HCT116 (cell line): ENCODE results near the gene FHIT. TPM values are rescaled to one million over a fixed set of nuclear protein-coding genes. Genes with fewer than 3 reads are reported as not detected.

Experiments
- ATAC-seq: fragments of 200-7000 bp; cut with Tn5 transposase; 2 replicates; pipeline ENCODE4 v1.9.1; 2020; ENCODE audit warnings: mild to moderate bottlenecking, moderate library complexity
- BruUV-seq: library from RNA; stranded (reverse); fragments of 400-500 nt; replicated peaks from 2 replicates; lab custom pipeline; 2021; lab: Mats Ljungman, UMichigan
- CTCF ChIA-PET: fragments of 300-600 bp; sonication (Branson Sonifier 250); formaldehyde crosslinking; loops from one replicate; lab custom pipeline; 2021; ENCODE audit warnings: antibody characterized with exemption; lab: Charles Lee
- POLR2A ChIA-PET: fragments of 300-600, 350-600 bp; sonication (Branson Sonifier 250); formaldehyde crosslinking; loops from one replicate; lab custom pipeline; 2021; ENCODE audit warnings: antibody characterized with exemption; lab: Charles Lee
- RAD21 ChIA-PET, 2 experiments: fragments of 300-600 bp; sonication (Branson Sonifier 250); formaldehyde crosslinking; loops; one replicate each; lab custom pipeline; 2023; ENCODE audit warnings: low total read pairs in 2 of 2; ENCODE audit not compliant: uncharacterized antibody in 2 of 2, unreplicated experiment in 2 of 2, low non-redundant PET in 1 of 2; lab: Charles Lee
- DNase-seq: peaks from one replicate; pipeline ENCODE4 v3.0.0-alpha.2; 2010; ENCODE audit warnings: low read depth, low spot score
- H2AFZ ChIP-seq: fragments of 200-600 bp; shearing (Covaris generic), sonication (generic); 2 replicates; pipeline ENCODE4 v1.6.1; 2017; ENCODE audit warnings: low read depth, mixed run types, mixed read lengths, antibody characterized with exemption, low read length; ENCODE audit not compliant: poor library complexity, severe bottlenecking
- H3K27ac ChIP-seq: 2 replicates; pipeline ENCODE4 v1.5.1; 2012; ENCODE audit warnings: low read depth, low read length
- H3K27me3 ChIP-seq: fragments of 200-600 bp; sonication (generic); 2 replicates; pipeline ENCODE4 v1.6.1; 2016; ENCODE audit warnings: mixed run types, low read length, mixed read lengths; ENCODE audit not compliant: insufficient read depth
- H3K36me3 ChIP-seq, 2 experiments: fragments of 200-500 bp in 1 of 2; fragments of 200-600 bp in 1 of 2; sonication (Bioruptor generic) in 1 of 2; sonication (generic) in 1 of 2; 2 replicates each; pipeline versions ENCODE4 v1.5.1 to v1.6.1; 2014 to 2016; ENCODE audit warnings: low read length in 2 of 2, inconsistent platforms in 1 of 2, mixed read lengths in 1 of 2, mixed run types in 1 of 2; ENCODE audit not compliant: insufficient read depth in 2 of 2, control insufficient read depth in 1 of 2
- H3K4me1 ChIP-seq, 2 experiments: fragments of 200-600 bp in 1 of 2; sonication (generic) in 1 of 2; 2 replicates each; pipeline versions ENCODE4 v1.5.1 to v1.6.1; 2012 to 2017; ENCODE audit warnings: low read length in 2 of 2, inconsistent platforms in 1 of 2, mild to moderate bottlenecking in 1 of 2, mixed read lengths in 1 of 2, mixed run types in 1 of 2, moderate library complexity in 1 of 2; ENCODE audit not compliant: insufficient read depth in 2 of 2, control insufficient read depth in 1 of 2
- H3K4me2 ChIP-seq: fragments of 200-600 bp; sonication (generic); 2 replicates; pipeline ENCODE4 v1.6.1; 2017; ENCODE audit warnings: mixed run types, low read length, mixed read lengths
- H3K4me3 ChIP-seq, 2 experiments: fragments of 200-600 bp in 1 of 2; sonication (generic) in 1 of 2; replicated peaks in 1 of 2; 2 replicates each; pipeline ENCODE4 v1.5.1; 2011 to 2016; ENCODE audit warnings: low read length in 2 of 2, control low read depth in 1 of 2, low read depth in 1 of 2, mild to moderate bottlenecking in 1 of 2, mixed read lengths in 1 of 2, mixed run types in 1 of 2
- H3K79me2 ChIP-seq: fragments of 200-600 bp; sonication (generic); 2 replicates; pipeline ENCODE4 v1.6.1; 2017; ENCODE audit warnings: mild to moderate bottlenecking, mixed run types, low read length, moderate library complexity, mixed read lengths; ENCODE audit not compliant: insufficient read depth
- H3K9ac ChIP-seq: fragments of 200-600 bp; sonication (generic); 2 replicates; pipeline ENCODE4 v1.6.1; 2016; ENCODE audit warnings: low read length, mixed read lengths
- H3K9me2 ChIP-seq: fragments of 200-600 bp; sonication (generic), shearing (Covaris generic); 2 replicates; pipeline ENCODE4 v1.6.1; 2017; ENCODE audit warnings: mixed run types, mild to moderate bottlenecking, moderate library complexity; ENCODE audit not compliant: insufficient read depth
- H3K9me3 ChIP-seq, 2 experiments: fragments of 200-500 bp in 1 of 2; fragments of 200-600 bp in 1 of 2; sonication (Bioruptor generic) in 1 of 2; sonication (generic) in 1 of 2; 2 replicates each; pipeline ENCODE4 v1.6.1; 2014 to 2017; ENCODE audit warnings: low read length in 2 of 2, mixed read lengths in 2 of 2, inconsistent platforms in 1 of 2, low read depth in 1 of 2, mild to moderate bottlenecking in 1 of 2, mixed run types in 1 of 2, moderate library complexity in 1 of 2; ENCODE audit not compliant: control insufficient read depth in 1 of 2, insufficient read depth in 1 of 2
- H4K20me1 ChIP-seq: fragments of 200-600 bp; sonication (generic), shearing (Covaris generic); 2 replicates; pipeline ENCODE4 v1.6.1; 2017; ENCODE audit warnings: mixed run types, mild to moderate bottlenecking, moderate library complexity; ENCODE audit not compliant: insufficient read depth
- CBX3 ChIP-seq: IDR thresholded peaks from 2 replicates; pipeline ENCODE4 v1.6.1; 2012; ENCODE audit warnings: low read depth
- CEBPB ChIP-seq: IDR thresholded peaks from 2 replicates; pipeline ENCODE4 v1.6.1; 2012; ENCODE audit warnings: low read depth
- ELF1 ChIP-seq: IDR thresholded peaks from 2 replicates; pipeline ENCODE4 v1.6.1; 2012; ENCODE audit warnings: low read depth, borderline replicate concordance
- EZH2 ChIP-seq: fragments of 200-600 bp; sonication (generic); IDR thresholded peaks from 2 replicates; pipeline ENCODE4 v1.6.1; 2017; ENCODE audit warnings: antibody characterized with exemption, mixed run types
- FOSL1 ChIP-seq: IDR thresholded peaks from 2 replicates; pipeline ENCODE4 v1.6.1; 2012; ENCODE audit warnings: low read depth
- JUND ChIP-seq: IDR thresholded peaks from 2 replicates; pipeline ENCODE4 v1.6.1; 2012
- POLR2AphosphoS5 ChIP-seq: IDR thresholded peaks from 2 replicates; pipeline ENCODE4 v1.6.1; 2011; ENCODE audit warnings: mild to moderate bottlenecking, low read depth, low read length, moderate library complexity
- RAD21 ChIP-seq: IDR thresholded peaks from 2 replicates; pipeline ENCODE4 v1.6.1; 2012; ENCODE audit warnings: low read depth, mild to moderate bottlenecking
- SP1 ChIP-seq: IDR thresholded peaks from 2 replicates; pipeline ENCODE4 v1.6.1; 2012; ENCODE audit warnings: low read depth
- SRF ChIP-seq: IDR thresholded peaks from 2 replicates; pipeline ENCODE4 v1.6.1; 2012; ENCODE audit warnings: low read depth
- YY1 ChIP-seq: IDR thresholded peaks from 2 replicates; pipeline ENCODE4 v1.6.1; 2011; ENCODE audit warnings: low read length, low read depth, moderate library complexity, mild to moderate bottlenecking; ENCODE audit not compliant: insufficient replicate concordance; ENCODE audit errors: extremely low read depth
- ZFX ChIP-seq: fragments of 450-650 bp; IDR thresholded peaks from 2 replicates; pipeline ENCODE4 v1.6.1; 2017
- ZNF274 ChIP-seq: fragments of 200-500 bp; sonication (Bioruptor generic); IDR thresholded peaks from 2 replicates; pipeline ENCODE4 v1.6.1; 2014; ENCODE audit warnings: mild to moderate bottlenecking, low read depth, low read length, inconsistent platforms
- intact Hi-C: fragments of 100-400 bp; cut with micrococcal nuclease; formaldehyde crosslinking; loops from 2 replicates; pipeline ENCODE4 v1.10.0; 2022
- total RNA-seq: library from RNA; stranded (reverse); gene quantifications from one replicate; pipeline ENCODE4 v1.2.1, GENCODE V29; 2021; ENCODE audit not compliant: unreplicated experiment
- TF ChIP-seq, protein P1 (sequence below): IDR thresholded peaks from 2 replicates; pipeline ENCODE4 v1.6.1; 2012
- TF ChIP-seq, protein P2 (sequence below), 3 experiments: fragments of 200-600 bp in 1 of 3; sonication (generic) in 1 of 3; IDR thresholded peaks in 2 of 3; conservative IDR thresholded peaks in 1 of 3; 2 replicates each; pipeline ENCODE4 v1.5.1; 2012 to 2017; ENCODE audit warnings: low read depth in 2 of 3, low read length in 2 of 3, antibody characterized with exemption in 1 of 3, borderline replicate concordance in 1 of 3, control low read depth in 1 of 3, mild to moderate bottlenecking in 1 of 3, mixed read lengths in 1 of 3, mixed run types in 1 of 3, moderate library complexity in 1 of 3; ENCODE audit not compliant: insufficient read depth in 1 of 3
- TF ChIP-seq, protein P3 (sequence below): IDR thresholded peaks from 2 replicates; pipeline ENCODE4 v1.6.1; 2011; ENCODE audit warnings: mild to moderate bottlenecking, low read length, moderate library complexity; ENCODE audit not compliant: insufficient replicate concordance; ENCODE audit errors: extremely low read depth
- TF ChIP-seq, protein P4 (sequence below): IDR thresholded peaks from 2 replicates; pipeline ENCODE4 v1.6.1; 2012

The FHIT gene
- total RNA-seq, 1 experiment from 2014 or later: 20.1 TPM

DNA sequence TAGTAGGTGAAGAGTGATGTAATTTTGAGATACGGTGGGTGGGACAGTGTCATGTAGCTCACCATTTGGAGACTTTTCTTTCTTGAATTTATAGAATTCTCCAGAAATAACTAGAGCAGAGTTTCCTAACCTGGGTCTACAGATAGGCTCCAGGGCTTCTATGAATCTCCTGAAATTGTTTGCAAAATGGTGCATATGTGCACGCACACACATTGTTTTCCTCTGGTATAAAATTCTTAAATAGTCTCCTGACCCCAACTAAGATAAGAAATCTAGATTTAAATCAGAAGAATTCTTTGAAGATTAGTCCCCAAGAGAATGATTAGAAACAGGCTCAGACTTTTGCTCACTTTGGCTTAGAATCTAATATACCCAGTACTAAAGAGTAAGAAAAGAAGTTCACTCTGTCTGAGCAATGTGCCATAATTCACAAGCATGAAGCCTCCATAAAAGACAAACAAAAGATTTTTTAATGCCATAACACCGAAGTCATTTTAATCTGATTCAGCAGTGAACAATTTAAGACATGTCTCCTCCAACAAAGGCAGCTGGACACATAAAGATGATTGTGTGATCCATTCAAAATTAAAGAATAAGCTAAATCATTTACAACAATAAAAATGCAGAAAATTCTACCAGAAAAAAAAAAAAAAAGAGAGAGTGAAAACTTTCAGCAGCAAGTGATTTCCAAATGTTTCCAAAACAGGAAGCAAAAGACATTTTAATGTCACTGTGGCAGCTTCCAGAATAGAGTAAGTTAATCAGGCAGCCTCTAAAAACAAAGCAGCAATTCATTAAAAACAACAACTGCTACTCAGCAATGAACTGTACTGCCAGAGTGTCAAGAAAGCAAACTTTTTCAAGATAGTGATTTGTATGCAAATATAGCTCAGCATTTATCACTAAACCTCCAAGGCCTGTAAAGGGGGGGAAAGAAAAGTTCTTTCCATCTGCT, 1225.9 kb downstream of the FHIT start:
- H2AFZ ChIP-seq: no peak overlapping the region
- ATAC-seq: no peak
- no TSS peak for BruUV-seq
- H3K27ac ChIP-seq: no peak overlapping the region
- no peak for DNase-seq
- TF ChIP-seq, protein P1, sequence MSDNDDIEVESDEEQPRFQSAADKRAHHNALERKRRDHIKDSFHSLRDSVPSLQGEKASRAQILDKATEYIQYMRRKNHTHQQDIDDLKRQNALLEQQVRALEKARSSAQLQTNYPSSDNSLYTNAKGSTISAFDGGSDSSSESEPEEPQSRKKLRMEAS: no peak
- no peak for TF ChIP-seq ZFX
- no peak for TF ChIP-seq SP1
- TF ChIP-seq YY1: no peak
- TF ChIP-seq JUND: no peak
- TF ChIP-seq SRF: no peak
- no peak for TF ChIP-seq RAD21
- TF ChIP-seq, protein P2, sequence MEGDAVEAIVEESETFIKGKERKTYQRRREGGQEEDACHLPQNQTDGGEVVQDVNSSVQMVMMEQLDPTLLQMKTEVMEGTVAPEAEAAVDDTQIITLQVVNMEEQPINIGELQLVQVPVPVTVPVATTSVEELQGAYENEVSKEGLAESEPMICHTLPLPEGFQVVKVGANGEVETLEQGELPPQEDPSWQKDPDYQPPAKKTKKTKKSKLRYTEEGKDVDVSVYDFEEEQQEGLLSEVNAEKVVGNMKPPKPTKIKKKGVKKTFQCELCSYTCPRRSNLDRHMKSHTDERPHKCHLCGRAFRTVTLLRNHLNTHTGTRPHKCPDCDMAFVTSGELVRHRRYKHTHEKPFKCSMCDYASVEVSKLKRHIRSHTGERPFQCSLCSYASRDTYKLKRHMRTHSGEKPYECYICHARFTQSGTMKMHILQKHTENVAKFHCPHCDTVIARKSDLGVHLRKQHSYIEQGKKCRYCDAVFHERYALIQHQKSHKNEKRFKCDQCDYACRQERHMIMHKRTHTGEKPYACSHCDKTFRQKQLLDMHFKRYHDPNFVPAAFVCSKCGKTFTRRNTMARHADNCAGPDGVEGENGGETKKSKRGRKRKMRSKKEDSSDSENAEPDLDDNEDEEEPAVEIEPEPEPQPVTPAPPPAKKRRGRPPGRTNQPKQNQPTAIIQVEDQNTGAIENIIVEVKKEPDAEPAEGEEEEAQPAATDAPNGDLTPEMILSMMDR (IDR thresholded peaks at IDR 0.05 in 2 of 3, conservative IDR thresholded peaks at IDR 0.05 in 1 of 3; ENCODE audit: borderline replicate concordance in 1 of 3, insufficient read depth in 1 of 3, low read depth in 2 of 3, low read length in 2 of 3): no peak
- TF ChIP-seq, protein P3, sequence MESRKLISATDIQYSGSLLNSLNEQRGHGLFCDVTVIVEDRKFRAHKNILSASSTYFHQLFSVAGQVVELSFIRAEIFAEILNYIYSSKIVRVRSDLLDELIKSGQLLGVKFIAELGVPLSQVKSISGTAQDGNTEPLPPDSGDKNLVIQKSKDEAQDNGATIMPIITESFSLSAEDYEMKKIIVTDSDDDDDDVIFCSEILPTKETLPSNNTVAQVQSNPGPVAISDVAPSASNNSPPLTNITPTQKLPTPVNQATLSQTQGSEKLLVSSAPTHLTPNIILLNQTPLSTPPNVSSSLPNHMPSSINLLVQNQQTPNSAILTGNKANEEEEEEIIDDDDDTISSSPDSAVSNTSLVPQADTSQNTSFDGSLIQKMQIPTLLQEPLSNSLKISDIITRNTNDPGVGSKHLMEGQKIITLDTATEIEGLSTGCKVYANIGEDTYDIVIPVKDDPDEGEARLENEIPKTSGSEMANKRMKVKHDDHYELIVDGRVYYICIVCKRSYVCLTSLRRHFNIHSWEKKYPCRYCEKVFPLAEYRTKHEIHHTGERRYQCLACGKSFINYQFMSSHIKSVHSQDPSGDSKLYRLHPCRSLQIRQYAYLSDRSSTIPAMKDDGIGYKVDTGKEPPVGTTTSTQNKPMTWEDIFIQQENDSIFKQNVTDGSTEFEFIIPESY: no peak
- TF ChIP-seq POLR2AphosphoS5: no peak
- TF ChIP-seq ELF1: no peak
- TF ChIP-seq CEBPB: no peak
- no peak for TF ChIP-seq FOSL1
- no peak for TF ChIP-seq CBX3
- no peak for TF ChIP-seq EZH2
- TF ChIP-seq, protein P4, sequence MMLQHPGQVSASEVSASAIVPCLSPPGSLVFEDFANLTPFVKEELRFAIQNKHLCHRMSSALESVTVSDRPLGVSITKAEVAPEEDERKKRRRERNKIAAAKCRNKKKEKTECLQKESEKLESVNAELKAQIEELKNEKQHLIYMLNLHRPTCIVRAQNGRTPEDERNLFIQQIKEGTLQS: no peak
- no peak for TF ChIP-seq ZNF274
- ChIA-PET POLR2A (no interaction called here), RAD21 (no interaction called here), CTCF (no interaction called here)
- no peak overlapping the region for H3K4me3 ChIP-seq
- intact Hi-C loops: no loop called here
- H4K20me1 ChIP-seq: no peaks in the 10 kb centered on the region
- no peaks in the 10 kb centered on the region for H3K36me3 ChIP-seq
- no peak overlapping the region for H3K4me2 ChIP-seq
- H3K9ac ChIP-seq: no peak overlapping the region
- no peaks in the 10 kb centered on the region; the same call in 1 of the 2 replicates for H3K27me3 ChIP-seq
- H3K9me3 ChIP-seq: no peaks in the 10 kb centered on the region
- H3K9me2 ChIP-seq: no peaks in the 10 kb centered on the region
- H3K79me2 ChIP-seq: no peaks in the 10 kb centered on the region
- H3K4me1 ChIP-seq: no peaks in the 10 kb centered on the region
